Loucy (cell line): Measurements from ENCODE around the gene THTPA.

Source experiments
- H2AFZ ChIP-seq: fragments of 200-600 bp; sonication (generic); 2 replicates; pipeline ENCODE4 v1.6.0; 2016; ENCODE audit warnings: antibody characterized with exemption, mild to moderate bottlenecking, low read length, moderate library complexity
- H3F3A ChIP-seq: fragments of 200-600 bp; 2 replicates; pipeline ENCODE4 v1.6.0; 2016; ENCODE audit warnings: antibody characterized with exemption, low read depth, mild to moderate bottlenecking
- H3K27me3 ChIP-seq: fragments of 200-600 bp; sonication (generic); 2 replicates; pipeline ENCODE4 v1.6.1; 2014; ENCODE audit warnings: low read length, mild to moderate bottlenecking; ENCODE audit not compliant: insufficient read depth, poor library complexity, severe bottlenecking
- H3K36me3 ChIP-seq: fragments of 200-600 bp; sonication (generic); 2 replicates; pipeline ENCODE4 v1.6.1; 2016; ENCODE audit warnings: low read length; ENCODE audit not compliant: insufficient read depth
- H3K4me1 ChIP-seq: fragments of 200-600 bp; sonication (generic); 2 replicates; pipeline ENCODE4 v1.5.1; 2014; ENCODE audit warnings: low read length, mild to moderate bottlenecking; ENCODE audit not compliant: insufficient read depth, poor library complexity, severe bottlenecking
- H3K4me2 ChIP-seq: fragments of 200-600 bp; sonication (generic); 2 replicates; pipeline ENCODE4 v1.6.0; 2014; ENCODE audit warnings: antibody characterized with exemption, low read length, low read depth, mild to moderate bottlenecking; ENCODE audit not compliant: poor library complexity, severe bottlenecking
- H3K4me3 ChIP-seq: fragments of 200-600 bp; sonication (generic); 2 replicates; pipeline ENCODE4 v1.5.1; 2014; ENCODE audit warnings: low read length, mild to moderate bottlenecking, mixed read lengths; ENCODE audit not compliant: poor library complexity, severe bottlenecking
- H3K79me2 ChIP-seq: fragments of 200-600 bp; sonication (generic); 2 replicates; pipeline ENCODE4 v1.6.1; 2014; ENCODE audit warnings: low read length; ENCODE audit not compliant: insufficient read depth
- H3K9ac ChIP-seq: fragments of 200-600 bp; sonication (generic); 2 replicates; pipeline ENCODE4 v1.6.0; 2014; ENCODE audit warnings: mild to moderate bottlenecking, low read depth, low read length, moderate library complexity; ENCODE audit not compliant: poor library complexity, severe bottlenecking
- H3K9me2 ChIP-seq: fragments of 200-600 bp; sonication (generic); replicated peaks from 2 replicates; pipeline ENCODE4 v1.6.1; 2016; ENCODE audit warnings: low read depth, low read length, mixed read lengths
- H3K9me3 ChIP-seq: fragments of 200-600 bp; sonication (generic); 2 replicates; pipeline ENCODE4 v1.6.1; 2014; ENCODE audit warnings: mild to moderate bottlenecking, antibody characterized with exemption, low read length, low read depth; ENCODE audit not compliant: insufficient read depth
- H4K20me1 ChIP-seq: fragments of 200-600 bp; sonication (generic); 2 replicates; pipeline ENCODE4 v1.6.0; 2014; ENCODE audit warnings: antibody characterized with exemption, low read length, mild to moderate bottlenecking; ENCODE audit not compliant: insufficient read depth, poor library complexity, severe bottlenecking
- EZH2phosphoT487 ChIP-seq: fragments of 200-600 bp; IDR thresholded peaks from 2 replicates; pipeline ENCODE4 v1.6.1; 2018; ENCODE audit warnings: antibody characterized with exemption, mild to moderate bottlenecking, moderate library complexity, borderline replicate concordance
- TF ChIP-seq, protein P1 (sequence below): fragments of 200-600 bp; sonication (generic); conservative IDR thresholded peaks from 2 replicates; pipeline ENCODE4 v1.5.1; 2014; ENCODE audit warnings: mild to moderate bottlenecking, antibody characterized with exemption, low read length

THTPA gene, protein sequence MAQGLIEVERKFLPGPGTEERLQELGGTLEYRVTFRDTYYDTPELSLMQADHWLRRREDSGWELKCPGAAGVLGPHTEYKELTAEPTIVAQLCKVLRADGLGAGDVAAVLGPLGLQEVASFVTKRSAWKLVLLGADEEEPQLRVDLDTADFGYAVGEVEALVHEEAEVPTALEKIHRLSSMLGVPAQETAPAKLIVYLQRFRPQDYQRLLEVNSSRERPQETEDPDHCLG

DNA sequence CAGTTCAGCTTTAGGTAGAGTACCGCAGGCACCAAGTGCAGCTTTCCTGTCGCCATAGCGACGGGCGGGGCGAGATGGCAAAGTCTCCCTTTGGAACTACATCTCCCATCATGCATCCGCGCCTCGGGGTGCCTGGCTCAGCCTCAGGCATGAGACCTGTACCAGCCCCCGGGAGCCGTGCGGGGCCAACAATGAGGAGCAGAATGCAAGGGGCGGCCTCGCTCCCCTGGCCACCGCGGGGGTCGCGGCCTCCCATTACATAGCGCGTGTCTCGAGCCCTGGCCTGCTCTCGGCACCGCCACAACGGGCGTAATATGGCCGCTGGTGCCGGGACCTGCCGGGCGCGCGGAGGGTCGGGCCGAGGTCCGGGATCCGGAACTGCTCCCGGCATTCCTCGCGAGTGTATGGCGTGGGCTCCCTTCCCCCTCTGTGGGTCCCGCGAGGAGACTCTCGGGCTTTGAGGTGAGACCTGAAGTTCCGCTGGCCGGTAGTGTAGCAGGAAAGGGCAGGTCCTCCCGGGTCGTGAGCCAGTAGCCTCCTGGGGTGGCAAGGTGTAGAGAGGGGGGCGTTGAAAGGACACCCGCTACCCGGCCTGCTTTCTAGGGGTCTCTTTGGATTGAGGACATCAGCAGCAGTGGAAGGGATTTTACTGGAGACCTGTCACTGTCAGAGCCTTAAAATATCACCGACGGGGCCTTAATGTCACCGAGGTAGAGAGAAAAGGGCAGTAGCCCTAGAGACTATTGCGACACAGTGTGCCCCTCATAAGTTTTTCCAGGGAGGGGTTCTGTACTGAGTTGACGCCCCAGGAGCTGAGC is at the start of gene THTPA:
THTPA (plus strand) TSS at position 390 of the 818 bp plus-strand sequence. CDS start 487 bp downstream, outside the sequence.
- Histone ChIP-seq H3K9me3 (no peaks in the 10 kb centered on the region), H3K9ac (peak within 1 kb of the TSS; percentile 90), H3K27me3 (no peaks in the 10 kb centered on the region), H3F3A (no peaks in the 10 kb centered on the region), H4K20me1 (peaks cover 3% of the 10 kb centered on the region), H3K4me2 (peak within 1 kb of the TSS; percentile 98), H3K4me1 (peaks cover 14% of the 10 kb centered on the region), H3K36me3 (peaks cover 12% of the 10 kb centered on the region; the same call in 1 of the 2 replicates), H3K9me2 (no peaks in the 10 kb centered on the region), H2AFZ (peak within 1 kb of the TSS; percentile 98), H3K4me3 (peak within 1 kb of the TSS; percentile 97), H3K79me2 (peaks cover 18% of the 10 kb centered on the region)
- no peak for TF ChIP-seq EZH2phosphoT487
- TF ChIP-seq, protein P1, sequence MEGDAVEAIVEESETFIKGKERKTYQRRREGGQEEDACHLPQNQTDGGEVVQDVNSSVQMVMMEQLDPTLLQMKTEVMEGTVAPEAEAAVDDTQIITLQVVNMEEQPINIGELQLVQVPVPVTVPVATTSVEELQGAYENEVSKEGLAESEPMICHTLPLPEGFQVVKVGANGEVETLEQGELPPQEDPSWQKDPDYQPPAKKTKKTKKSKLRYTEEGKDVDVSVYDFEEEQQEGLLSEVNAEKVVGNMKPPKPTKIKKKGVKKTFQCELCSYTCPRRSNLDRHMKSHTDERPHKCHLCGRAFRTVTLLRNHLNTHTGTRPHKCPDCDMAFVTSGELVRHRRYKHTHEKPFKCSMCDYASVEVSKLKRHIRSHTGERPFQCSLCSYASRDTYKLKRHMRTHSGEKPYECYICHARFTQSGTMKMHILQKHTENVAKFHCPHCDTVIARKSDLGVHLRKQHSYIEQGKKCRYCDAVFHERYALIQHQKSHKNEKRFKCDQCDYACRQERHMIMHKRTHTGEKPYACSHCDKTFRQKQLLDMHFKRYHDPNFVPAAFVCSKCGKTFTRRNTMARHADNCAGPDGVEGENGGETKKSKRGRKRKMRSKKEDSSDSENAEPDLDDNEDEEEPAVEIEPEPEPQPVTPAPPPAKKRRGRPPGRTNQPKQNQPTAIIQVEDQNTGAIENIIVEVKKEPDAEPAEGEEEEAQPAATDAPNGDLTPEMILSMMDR: no peak

DNA sequence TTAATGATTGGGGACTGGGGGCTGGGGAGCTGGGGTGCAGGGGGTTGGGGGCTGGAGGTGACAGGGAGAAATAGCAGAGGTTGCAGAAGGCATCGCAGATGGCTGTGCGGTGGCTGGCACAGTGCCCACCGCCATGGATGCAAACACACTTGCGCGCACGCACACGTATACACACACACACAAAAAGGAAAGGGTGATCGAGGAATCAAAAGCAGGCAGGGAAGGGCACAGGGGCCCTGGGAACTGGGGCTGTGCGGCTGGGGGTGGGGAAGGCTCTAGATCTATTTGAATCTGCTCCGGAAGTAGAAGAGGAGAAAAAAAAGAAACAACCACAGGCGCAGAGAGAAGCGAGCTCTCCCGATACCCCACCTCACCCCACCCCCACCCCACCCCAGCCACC is 43.9 kb upstream of the THTPA start:
- Histone ChIP-seq H3K36me3 (no peaks in the 10 kb centered on the region), H3K9ac (no peak overlapping the region), H3K27me3 (no peaks in the 10 kb centered on the region), H3F3A (no peaks in the 10 kb centered on the region), H3K9me2 (no peaks in the 10 kb centered on the region), H3K4me3 (no peak overlapping the region), H3K4me2 (no peak overlapping the region), H4K20me1 (no peaks in the 10 kb centered on the region), H3K79me2 (no peaks in the 10 kb centered on the region), H2AFZ (no peak overlapping the region), H3K9me3 (no peaks in the 10 kb centered on the region), H3K4me1 (no peaks in the 10 kb centered on the region)
- TF ChIP-seq, protein P1: no peak
- TF ChIP-seq EZH2phosphoT487: no peak

DNA sequence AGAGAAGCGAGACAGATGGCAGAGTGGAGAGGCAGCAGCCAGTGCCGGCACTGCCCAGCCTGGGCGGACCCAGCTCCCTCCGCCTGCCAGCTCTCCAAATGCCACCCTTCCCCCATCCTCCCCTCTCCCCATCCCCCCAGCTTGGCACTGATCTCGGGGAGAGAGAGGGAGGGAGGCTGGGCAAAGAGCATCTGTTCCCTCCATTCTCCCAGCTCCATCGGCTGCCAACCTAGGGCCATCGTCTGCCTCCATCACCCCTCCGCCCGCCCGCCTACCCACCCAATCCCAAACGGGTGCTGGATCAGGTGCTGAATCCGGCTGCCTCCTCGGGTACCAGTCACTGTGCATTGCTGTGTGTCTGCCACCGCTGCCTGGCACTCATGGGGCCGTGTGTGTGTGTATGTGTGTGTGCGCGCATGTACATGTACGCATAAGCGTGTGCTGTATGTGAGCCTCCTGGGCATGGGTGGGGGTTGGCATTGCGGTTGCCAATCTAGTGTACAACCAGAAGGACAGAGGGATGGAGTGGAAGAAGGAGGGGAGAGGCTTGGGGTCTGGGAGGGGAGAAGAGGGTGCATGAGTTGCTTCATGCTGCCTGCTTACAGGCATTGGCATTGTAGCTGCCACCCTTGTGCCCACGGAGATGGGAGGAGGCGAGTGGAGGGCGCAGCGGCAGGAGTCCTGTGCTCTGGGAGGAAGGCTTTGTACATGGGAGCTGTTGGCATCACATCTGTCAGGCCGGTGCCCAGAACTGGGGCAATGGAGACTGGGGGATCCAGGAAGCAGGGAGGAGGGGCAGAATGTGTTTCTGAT is 42.9 kb upstream of the THTPA start:
- no peak overlapping the region for H3K4me2 ChIP-seq
- H3K27me3 ChIP-seq: no peaks in the 10 kb centered on the region
- no peak for TF ChIP-seq EZH2phosphoT487
- no peaks in the 10 kb centered on the region for H3K9me2 ChIP-seq
- no peaks in the 10 kb centered on the region for H3K4me1 ChIP-seq
- H2AFZ ChIP-seq: no peak overlapping the region
- no peaks in the 10 kb centered on the region for H3K36me3 ChIP-seq
- H3K79me2 ChIP-seq: no peaks in the 10 kb centered on the region
- H3F3A ChIP-seq: no peaks in the 10 kb centered on the region
- no peaks in the 10 kb centered on the region for H4K20me1 ChIP-seq
- H3K9me3 ChIP-seq: no peaks in the 10 kb centered on the region
- no peak overlapping the region for H3K4me3 ChIP-seq
- H3K9ac ChIP-seq: no peak overlapping the region
